IMR-90 (cell line): Measurements from ENCODE around the gene CCDC61. TPM values are rescaled to one million over a fixed set of nuclear protein-coding genes. Genes with fewer than 3 reads are reported as not detected.
A peak's percentile ranks its signal among the peaks of the same experiment; 100 is the strongest.

ENCODE experiments used
- ATAC-seq: fragments of 200-7000 bp; cut with Tn5 transposase; 2 replicates; pipeline ENCODE4 v1.9.1; 2020; ENCODE audit warnings: low read depth, mild to moderate bottlenecking, moderate library complexity
- BruUV-seq: library from RNA; stranded (reverse); fragments of 400-500 nt; replicated peaks from 2 replicates; lab custom pipeline; 2021; lab: Mats Ljungman, UMichigan
- CTCF ChIA-PET: fragments of 300-600 bp; formaldehyde crosslinking; extraction: SDS; loops from one replicate; lab custom pipeline; 2021; ENCODE audit warnings: antibody characterized with exemption; lab: Yijun Ruan, JAX
- POLR2A ChIA-PET: fragments of 300-600 bp; sonication (Branson Sonifier 250); formaldehyde crosslinking; loops from one replicate; lab custom pipeline; 2022; ENCODE audit warnings: antibody characterized with exemption; ENCODE audit not compliant: unreplicated experiment; lab: Charles Lee
- DNase-seq: peaks from one replicate; pipeline ENCODE4 v3.0.0; 2013
- H2AFZ ChIP-seq: replicated peaks from 2 replicates; pipeline ENCODE3; 2013; ENCODE audit warnings: low read length, mild to moderate bottlenecking; ENCODE audit not compliant: poor library complexity
- H2AK5ac ChIP-seq: 2 replicates; pipeline ENCODE4 v1.6.1; 2013; ENCODE audit warnings: low read depth, low read length, inconsistent platforms
- H2AK9ac ChIP-seq: replicated peaks from 2 replicates; pipeline ENCODE3; 2013; ENCODE audit warnings: mild to moderate bottlenecking, low read depth, low read length, moderate library complexity; ENCODE audit not compliant: poor library complexity
- H2BK120ac ChIP-seq: 2 replicates; pipeline ENCODE4 v1.6.1; 2013; ENCODE audit warnings: low read depth, low read length, inconsistent platforms
- H2BK15ac ChIP-seq: 3 replicates; pipeline ENCODE4 v1.6.1; 2013; ENCODE audit warnings: low read depth, low read length, inconsistent platforms
- H2BK20ac ChIP-seq: 2 replicates; pipeline ENCODE4 v1.6.1; 2013; ENCODE audit warnings: low read depth, mild to moderate bottlenecking, inconsistent platforms, low read length, moderate library complexity
- H2BK5ac ChIP-seq: 2 replicates; pipeline ENCODE4 v1.6.1; 2013; ENCODE audit warnings: mild to moderate bottlenecking, low read depth, low read length, inconsistent platforms; ENCODE audit not compliant: poor library complexity, severe bottlenecking
- H3K14ac ChIP-seq: replicated peaks from 2 replicates; pipeline ENCODE4 v1.6.1; 2013; ENCODE audit warnings: low read depth, low read length, inconsistent platforms
- H3K18ac ChIP-seq: 2 replicates; pipeline ENCODE4 v1.6.1; 2013; ENCODE audit warnings: low read depth, low read length, control low read depth
- H3K23ac ChIP-seq: 2 replicates; pipeline ENCODE4 v1.6.1; 2013; ENCODE audit warnings: low read depth, low read length, inconsistent platforms
- H3K27ac ChIP-seq: 2 replicates; pipeline ENCODE4 v1.5.1; 2013; ENCODE audit warnings: mild to moderate bottlenecking, control low read depth, low read length; ENCODE audit not compliant: insufficient read depth
- H3K27me3 ChIP-seq: 2 replicates; pipeline ENCODE4 v1.6.1; 2013; ENCODE audit warnings: low read length; ENCODE audit not compliant: control insufficient read depth, insufficient read depth
- H3K36me3 ChIP-seq: 2 replicates; pipeline ENCODE4 v1.6.1; 2013; ENCODE audit warnings: low read length, mixed read lengths; ENCODE audit not compliant: control insufficient read depth, insufficient read depth
- H3K4ac ChIP-seq: 2 replicates; pipeline ENCODE4 v1.6.1; 2013; ENCODE audit warnings: low read depth, low read length, inconsistent platforms
- H3K4me1 ChIP-seq: 2 replicates; pipeline ENCODE4 v1.6.1; 2013; ENCODE audit warnings: low read length, mixed read lengths; ENCODE audit not compliant: control insufficient read depth, insufficient read depth
- H3K4me2 ChIP-seq: 2 replicates; pipeline ENCODE4 v1.6.1; 2013; ENCODE audit warnings: low read depth, mild to moderate bottlenecking, control low read depth, low read length, moderate library complexity
- H3K4me3 ChIP-seq: 2 replicates; pipeline ENCODE4 v1.5.1; 2013; ENCODE audit warnings: low read depth, mild to moderate bottlenecking, control low read depth, low read length, moderate library complexity; ENCODE audit not compliant: insufficient read depth
- H3K56ac ChIP-seq: 2 replicates; pipeline ENCODE4 v1.6.1; 2013; ENCODE audit warnings: low read length, inconsistent platforms; ENCODE audit not compliant: insufficient read depth; ENCODE audit errors: extremely low read depth
- H3K79me1 ChIP-seq, 2 experiments: 2 replicates each; pipeline ENCODE4 v1.6.1; 2013; ENCODE audit warnings: low read length in 2 of 2, inconsistent platforms in 1 of 2, low read depth in 1 of 2
- H3K9ac ChIP-seq: 2 replicates; pipeline ENCODE4 v1.6.1; 2013; ENCODE audit warnings: low read depth, low read length, control low read depth
- H3K9me1 ChIP-seq: 2 replicates; pipeline ENCODE4 v1.6.1; 2013; ENCODE audit warnings: low read length, inconsistent platforms; ENCODE audit not compliant: insufficient read depth
- H3K9me3 ChIP-seq: 2 replicates; pipeline ENCODE4 v1.6.1; 2013; ENCODE audit warnings: low read length; ENCODE audit not compliant: control insufficient read depth, insufficient read depth
- H4K20me1 ChIP-seq: 2 replicates; pipeline ENCODE4 v1.6.1; 2013; ENCODE audit warnings: low read length, inconsistent platforms; ENCODE audit not compliant: insufficient read depth
- H4K5ac ChIP-seq: 2 replicates; pipeline ENCODE4 v1.6.1; 2013; ENCODE audit warnings: mild to moderate bottlenecking, low read depth, low read length, control low read depth
- H4K8ac ChIP-seq, 2 experiments: 2 replicates each; pipeline ENCODE4 v1.6.1; 2013; ENCODE audit warnings: low read depth in 2 of 2, low read length in 2 of 2, control low read depth in 1 of 2, inconsistent platforms in 1 of 2
- H4K91ac ChIP-seq: 2 replicates; pipeline ENCODE4 v1.6.1; 2013; ENCODE audit warnings: low read depth, low read length, inconsistent platforms; ENCODE audit not compliant: insufficient read depth
- MXI1 ChIP-seq: IDR thresholded peaks from 2 replicates; pipeline ENCODE4 v1.6.1; 2012; ENCODE audit warnings: low read depth, mild to moderate bottlenecking, low read length, moderate library complexity, borderline replicate concordance
- NFE2L2 ChIP-seq: fragments of 150-350 bp; IDR thresholded peaks from 2 replicates; pipeline ENCODE4 v1.6.1; 2016; ENCODE audit warnings: low read depth, mild to moderate bottlenecking, low read length
- POLR2A ChIP-seq: IDR thresholded peaks from 2 replicates; pipeline ENCODE4 v1.6.1; 2012; ENCODE audit warnings: mild to moderate bottlenecking, low read depth, low read length
- RFX5 ChIP-seq: IDR thresholded peaks from 2 replicates; pipeline ENCODE4 v1.8.0; 2012; ENCODE audit warnings: low read depth, mild to moderate bottlenecking, low read length, moderate library complexity
- WGBS, 2 experiments: methylation state at CpG; one replicate each; pipeline versions ENCODE4 v1.1.5 to v1.1.7; 2013; ENCODE audit warnings: missing lambda C conversion rate in 2 of 2; ENCODE audit not compliant: insufficient read length in 1 of 2; ENCODE audit errors: extremely low coverage in 2 of 2; 5-methylcytosine and 5-hydroxymethylcytosine counted together
- dilution Hi-C: fragments of 300-500 bp; cut with HindIII; formaldehyde crosslinking; loops from one replicate; pipeline ENCODE4 v1.14.3; 2018; ENCODE audit warnings: low sequenced_read_pairs; ENCODE audit not compliant: unreplicated experiment
- in situ Hi-C: fragments of 300-500 bp; cut with MboI; formaldehyde crosslinking; loops from 3 replicates; pipeline ENCODE4 v1.14.3; 2019; ENCODE audit warnings: low sequenced_read_pairs, inconsistent platforms, mixed read lengths
- intact Hi-C: fragments of 100-400 bp; cut with micrococcal nuclease; formaldehyde crosslinking; loops from 2 replicates; pipeline ENCODE4 v1.10.0; 2022
- polyA plus RNA-seq, 3 experiments: library from polyadenylated mRNA; depleted of rRNA; stranded (reverse); fragments of >200 nt; gene quantifications; 2 replicates each; pipeline ENCODE4 v1.2.3, GENCODE V29; 2012; ENCODE audit warnings: low replicate concordance in 1 of 3
- total RNA-seq: library from RNA; depleted of rRNA; stranded (reverse); fragments of >200 nt; gene quantifications from 2 replicates; pipeline ENCODE4 v1.2.3, GENCODE V29; 2012
- TF ChIP-seq, protein P1 (sequence below): fragments of 150-350 bp; IDR thresholded peaks from 2 replicates; pipeline ENCODE4 v1.6.1; 2017; ENCODE audit warnings: mild to moderate bottlenecking, antibody characterized with exemption, low read length, low read depth

Gene CCDC61
- total and polyA plus RNA-seq, 2 of the 4 experiments (the other 2 are of a cell fraction) = 3.2 to 9.1 TPM

GRCh38 chr19:45973553-45974338 lies 21.5 kb upstream of the CCDC61 start, which contains the start of gene NOVA2 (continued):
- TF ChIP-seq, protein P1, sequence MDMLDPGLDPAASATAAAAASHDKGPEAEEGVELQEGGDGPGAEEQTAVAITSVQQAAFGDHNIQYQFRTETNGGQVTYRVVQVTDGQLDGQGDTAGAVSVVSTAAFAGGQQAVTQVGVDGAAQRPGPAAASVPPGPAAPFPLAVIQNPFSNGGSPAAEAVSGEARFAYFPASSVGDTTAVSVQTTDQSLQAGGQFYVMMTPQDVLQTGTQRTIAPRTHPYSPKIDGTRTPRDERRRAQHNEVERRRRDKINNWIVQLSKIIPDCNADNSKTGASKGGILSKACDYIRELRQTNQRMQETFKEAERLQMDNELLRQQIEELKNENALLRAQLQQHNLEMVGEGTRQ = no peak

- Histone ChIP-seq H3K27me3 (peaks cover 63% of the 10 kb centered on the region), H3K14ac (no peak overlapping the region), H3K4me3 (no peak overlapping the region), H4K91ac (no peak overlapping the region), H2AK5ac (no peak overlapping the region), H3K36me3 (no peaks in the 10 kb centered on the region), H3K23ac (no peak overlapping the region), H2BK5ac (no peak overlapping the region), H3K9me3 (peaks cover 4% of the 10 kb centered on the region; the same call in 1 of the 2 replicates), H4K5ac (no peak overlapping the region), H3K79me1 (no peaks in the 10 kb centered on the region), H4K8ac (no peak overlapping the region), H2AK9ac (peak overlapping the region; percentile 19), H4K20me1 (no peaks in the 10 kb centered on the region), H3K4ac (no peak overlapping the region), H3K18ac (no peak overlapping the region), H2BK15ac (no peak overlapping the region), H3K27ac (no peak overlapping the region), H2AFZ (no peak overlapping the region), H3K56ac (no peak overlapping the region), H2BK20ac (no peak overlapping the region), H3K9me1 (0 out of 2 replicates have a peak, but pooled peaks cover 2% of the 10 kb centered on the region), H3K4me1 (no peaks in the 10 kb centered on the region), H3K9ac (no peak overlapping the region), H3K4me2 (no peak overlapping the region), H2BK120ac (no peak overlapping the region)
- ChIA-PET CTCF (no interaction called here), POLR2A (no interaction called here)
- BruUV-seq = no TSS peak
- ATAC-seq (no peak), DNase-seq (no peak)
- 80% methylated on average over 1 of the region's 11 CpGs; no CpG with 5 or more reads in 1 of the 2 experiments for WGBS, 2 experiments
- dilution Hi-C loops (no loop called here), in situ Hi-C loops (no loop called here), intact Hi-C loops (no loop called here)
- TF ChIP-seq RFX5 (no peak), NFE2L2 (no peak), POLR2A (no peak), MXI1 (no peak)
These were observed 19.8 kb upstream of the CCDC61 start for GRCh38 chr19:45975306-45976070.
